HepG2 (cell line): ENCODE measurements around the gene SIGLEC1. TPM values are rescaled to one million over a fixed set of nuclear protein-coding genes. Genes with fewer than 3 reads are reported as not detected.

Experiments used
- BHLHE40 ChIP-seq: IDR thresholded peaks from 2 replicates; pipeline ENCODE4 v1.6.1; 2011; ENCODE audit warnings: low read length, improper control_type of control experiment
- CCDC6 ChIP-seq: sonication (generic); formaldehyde crosslinking; IDR thresholded peaks from 2 replicates; pipeline ENCODE4 v1.8.1; 2022; ENCODE audit warnings: mild to moderate bottlenecking, missing genetic modification reagents, moderate library complexity
- CREM ChIP-seq, 2 experiments: sonication (generic) in 1 of 2; formaldehyde crosslinking in 1 of 2; IDR thresholded peaks; 2 replicates each; pipeline versions ENCODE4 v1.4.0 to v1.6.1; 2016 to 2020; ENCODE audit warnings: antibody characterized with exemption in 1 of 2, mild to moderate bottlenecking in 1 of 2, missing genetic modification reagents in 1 of 2
- DR1 ChIP-seq: sonication (generic); formaldehyde crosslinking; IDR thresholded peaks from 2 replicates; pipeline ENCODE4 v1.8.0; 2021; ENCODE audit warnings: mild to moderate bottlenecking, missing genetic modification reagents, inconsistent platforms
- EZH2 ChIP-seq: conservative IDR thresholded peaks from 2 replicates; pipeline ENCODE4 v1.6.1; 2012; ENCODE audit warnings: mild to moderate bottlenecking, low read depth, low read length, moderate library complexity
- JARID2 ChIP-seq: sonication (generic); formaldehyde crosslinking; IDR thresholded peaks from 2 replicates; pipeline ENCODE4 v1.8.1; 2023; ENCODE audit warnings: missing genetic modification reagents, inconsistent platforms; ENCODE audit not compliant: insufficient replicate concordance
- MAFF ChIP-seq: IDR thresholded peaks from 2 replicates; pipeline ENCODE4 v1.6.1; 2011; ENCODE audit warnings: low read depth, low read length, improper control_type of control experiment
- MTF2 ChIP-seq: sonication (generic); formaldehyde crosslinking; IDR thresholded peaks from 2 replicates; pipeline ENCODE4 v1.5.0; 2020; ENCODE audit warnings: missing genetic modification reagents, borderline replicate concordance
- PLRG1 ChIP-seq: fragments of 450-650 bp; conservative IDR thresholded peaks from 2 replicates; pipeline ENCODE4 v1.6.1; 2016
- SETDB1 ChIP-seq: sonication (generic); formaldehyde crosslinking; IDR thresholded peaks from 2 replicates; pipeline ENCODE4 v1.5.1; 2020; ENCODE audit warnings: missing genetic modification reagents, mild to moderate bottlenecking, borderline replicate concordance
- XBP1 ChIP-seq: sonication (generic); formaldehyde crosslinking; IDR thresholded peaks from 2 replicates; pipeline ENCODE4 v1.5.0; 2020; ENCODE audit warnings: missing genetic modification reagents
- ZKSCAN5 ChIP-seq: sonication (generic); formaldehyde crosslinking; IDR thresholded peaks from 2 replicates; pipeline ENCODE4 v1.5.1; 2020; ENCODE audit warnings: mild to moderate bottlenecking, missing genetic modification reagents
- ZNF354B ChIP-seq: sonication (generic); formaldehyde crosslinking; IDR thresholded peaks from 2 replicates; pipeline ENCODE4 v1.8.0; 2022; ENCODE audit warnings: mild to moderate bottlenecking, missing genetic modification reagents
- polyA plus RNA-seq, 8 experiments: library from polyadenylated mRNA; depleted of rRNA in 3 of 8; stranded (reverse) in 7 of 8; unstranded in 1 of 8; fragments of >200 nt; fragmentation: Illumina TruSeq in 4 of 8; extraction: Trizol in 4 of 8; gene quantifications; 2 replicates each; pipeline versions ENCODE4 v1.2.1 to v1.2.3, GENCODE V29; 2011 to 2016; ENCODE audit warnings: low read depth in 4 of 8, missing spikeins in 1 of 8, mixed read lengths in 1 of 8; ENCODE audit not compliant: insufficient read depth in 1 of 8
- total RNA-seq, 5 experiments: library from RNA; depleted of rRNA; stranded (reverse); fragments of >200 nt; fragmentation: Illumina TruSeq; extraction: Trizol; gene quantifications; 2 replicates each; pipeline ENCODE4 v1.2.3, GENCODE V29; 2016; ENCODE audit warnings: low read depth in 1 of 5
- TF ChIP-seq, protein P1 (sequence below): IDR thresholded peaks from 2 replicates; pipeline ENCODE4 v1.6.1; 2016; ENCODE audit warnings: low read depth, missing genetic modification reagents, missing compliant biosample characterization
- TF ChIP-seq, protein P2 (sequence below): sonication (generic); formaldehyde crosslinking; IDR thresholded peaks from 2 replicates; pipeline ENCODE4 v1.8.0; 2022; ENCODE audit warnings: missing genetic modification reagents, low read depth, mild to moderate bottlenecking, borderline replicate concordance
- TF ChIP-seq, protein P3 (sequence below): sonication (generic); formaldehyde crosslinking; IDR thresholded peaks from 2 replicates; pipeline ENCODE4 v1.5.0; 2020; ENCODE audit warnings: missing genetic modification reagents, mild to moderate bottlenecking, borderline replicate concordance
- TF ChIP-seq, protein P4 (sequence below): sonication (generic); formaldehyde crosslinking; IDR thresholded peaks from 2 replicates; pipeline ENCODE4 v1.4.0; 2020; ENCODE audit warnings: missing genetic modification reagents

The SIGLEC1 gene
- total and polyA plus RNA-seq, 2 of the 13 experiments (the other 11 are each of a cell fraction or from before 2014, with no cell fraction given), result 0.01 TPM; not detected in 1

DNA sequence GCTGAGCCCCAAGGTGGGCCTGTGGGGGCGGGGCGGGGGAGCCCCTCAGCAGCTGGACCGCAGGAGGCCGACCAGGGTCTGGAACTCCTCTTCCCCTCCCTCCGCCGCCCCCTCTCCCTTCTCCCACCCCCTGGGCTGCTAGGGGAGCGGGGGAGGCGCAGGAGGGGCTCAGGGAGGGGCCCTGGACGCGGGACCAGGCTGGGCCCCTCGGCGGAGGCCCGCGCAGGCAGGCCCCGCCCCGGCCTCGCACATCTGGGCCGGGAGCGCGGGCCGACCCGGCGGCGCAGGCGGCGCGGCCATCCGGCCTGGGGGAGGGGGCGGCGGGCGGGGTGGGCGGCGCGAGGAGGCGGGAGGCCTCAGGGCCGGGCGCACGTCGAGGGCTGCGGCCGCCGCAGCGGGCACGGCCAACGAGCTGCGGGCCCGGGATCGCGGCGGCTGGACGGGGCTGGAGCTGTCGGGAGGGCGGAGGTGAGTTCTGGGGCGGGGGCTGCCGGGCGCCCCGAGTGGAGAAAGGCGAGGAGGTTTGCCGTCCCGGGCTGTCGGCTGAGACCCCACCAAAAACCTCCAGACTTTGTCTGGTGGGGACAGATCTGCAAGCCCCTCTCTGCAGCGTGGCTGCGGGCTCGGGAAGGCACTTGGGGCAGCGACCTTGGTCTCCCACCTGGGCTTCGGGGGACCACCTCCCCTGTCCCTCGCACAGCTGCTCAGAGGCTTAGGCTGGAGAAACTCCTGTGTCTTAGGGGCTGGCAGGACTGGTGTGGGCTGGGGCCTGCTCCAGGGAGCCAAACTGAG is 20.1 kb upstream of the SIGLEC1 start, which contains the start of gene HSPA12B (continued):
- TF ChIP-seq SETDB1 (CRISPR knock-in tag) (no peak), BHLHE40 (no peak), CCDC6 (CRISPR knock-in tag) (no peak), JARID2 (CRISPR knock-in tag) (no peak), ZNF354B (CRISPR knock-in tag) (no peak), CREM (IDR thresholded peaks at IDR 0.05) (no peak), CREM (CRISPR knock-in tag; IDR thresholded peaks at IDR 0.05) (0 out of 2 replicates have a peak, but pooled peaks have one; percentile 2), DR1 (CRISPR knock-in tag) (no peak), MAFF (no peak), PLRG1 (no peak), MTF2 (CRISPR knock-in tag) (0 out of 2 replicates have a peak, but pooled peaks have one; percentile 31), ZKSCAN5 (CRISPR knock-in tag) (no peak), EZH2 (peak; percentile 82), XBP1 (CRISPR knock-in tag) (no peak)
- TF ChIP-seq, protein P1, sequence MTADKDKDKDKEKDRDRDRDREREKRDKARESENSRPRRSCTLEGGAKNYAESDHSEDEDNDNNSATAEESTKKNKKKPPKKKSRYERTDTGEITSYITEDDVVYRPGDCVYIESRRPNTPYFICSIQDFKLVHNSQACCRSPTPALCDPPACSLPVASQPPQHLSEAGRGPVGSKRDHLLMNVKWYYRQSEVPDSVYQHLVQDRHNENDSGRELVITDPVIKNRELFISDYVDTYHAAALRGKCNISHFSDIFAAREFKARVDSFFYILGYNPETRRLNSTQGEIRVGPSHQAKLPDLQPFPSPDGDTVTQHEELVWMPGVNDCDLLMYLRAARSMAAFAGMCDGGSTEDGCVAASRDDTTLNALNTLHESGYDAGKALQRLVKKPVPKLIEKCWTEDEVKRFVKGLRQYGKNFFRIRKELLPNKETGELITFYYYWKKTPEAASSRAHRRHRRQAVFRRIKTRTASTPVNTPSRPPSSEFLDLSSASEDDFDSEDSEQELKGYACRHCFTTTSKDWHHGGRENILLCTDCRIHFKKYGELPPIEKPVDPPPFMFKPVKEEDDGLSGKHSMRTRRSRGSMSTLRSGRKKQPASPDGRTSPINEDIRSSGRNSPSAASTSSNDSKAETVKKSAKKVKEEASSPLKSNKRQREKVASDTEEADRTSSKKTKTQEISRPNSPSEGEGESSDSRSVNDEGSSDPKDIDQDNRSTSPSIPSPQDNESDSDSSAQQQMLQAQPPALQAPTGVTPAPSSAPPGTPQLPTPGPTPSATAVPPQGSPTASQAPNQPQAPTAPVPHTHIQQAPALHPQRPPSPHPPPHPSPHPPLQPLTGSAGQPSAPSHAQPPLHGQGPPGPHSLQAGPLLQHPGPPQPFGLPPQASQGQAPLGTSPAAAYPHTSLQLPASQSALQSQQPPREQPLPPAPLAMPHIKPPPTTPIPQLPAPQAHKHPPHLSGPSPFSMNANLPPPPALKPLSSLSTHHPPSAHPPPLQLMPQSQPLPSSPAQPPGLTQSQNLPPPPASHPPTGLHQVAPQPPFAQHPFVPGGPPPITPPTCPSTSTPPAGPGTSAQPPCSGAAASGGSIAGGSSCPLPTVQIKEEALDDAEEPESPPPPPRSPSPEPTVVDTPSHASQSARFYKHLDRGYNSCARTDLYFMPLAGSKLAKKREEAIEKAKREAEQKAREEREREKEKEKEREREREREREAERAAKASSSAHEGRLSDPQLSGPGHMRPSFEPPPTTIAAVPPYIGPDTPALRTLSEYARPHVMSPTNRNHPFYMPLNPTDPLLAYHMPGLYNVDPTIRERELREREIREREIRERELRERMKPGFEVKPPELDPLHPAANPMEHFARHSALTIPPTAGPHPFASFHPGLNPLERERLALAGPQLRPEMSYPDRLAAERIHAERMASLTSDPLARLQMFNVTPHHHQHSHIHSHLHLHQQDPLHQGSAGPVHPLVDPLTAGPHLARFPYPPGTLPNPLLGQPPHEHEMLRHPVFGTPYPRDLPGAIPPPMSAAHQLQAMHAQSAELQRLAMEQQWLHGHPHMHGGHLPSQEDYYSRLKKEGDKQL (CRISPR knock-in tag), result no peak
- TF ChIP-seq, protein P2, sequence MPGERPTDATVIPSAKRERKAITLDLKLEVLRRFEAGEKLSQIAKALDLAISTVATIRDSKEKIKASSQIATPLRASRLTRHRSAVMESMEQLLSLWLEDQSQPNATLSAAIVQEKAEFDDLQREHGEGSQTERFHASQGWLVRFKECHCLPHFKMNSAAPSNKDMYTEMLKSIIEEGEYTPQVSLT, result no peak
- TF ChIP-seq, protein P3, sequence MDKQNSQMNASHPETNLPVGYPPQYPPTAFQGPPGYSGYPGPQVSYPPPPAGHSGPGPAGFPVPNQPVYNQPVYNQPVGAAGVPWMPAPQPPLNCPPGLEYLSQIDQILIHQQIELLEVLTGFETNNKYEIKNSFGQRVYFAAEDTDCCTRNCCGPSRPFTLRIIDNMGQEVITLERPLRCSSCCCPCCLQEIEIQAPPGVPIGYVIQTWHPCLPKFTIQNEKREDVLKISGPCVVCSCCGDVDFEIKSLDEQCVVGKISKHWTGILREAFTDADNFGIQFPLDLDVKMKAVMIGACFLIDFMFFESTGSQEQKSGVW, result no peak
- TF ChIP-seq, protein P4, sequence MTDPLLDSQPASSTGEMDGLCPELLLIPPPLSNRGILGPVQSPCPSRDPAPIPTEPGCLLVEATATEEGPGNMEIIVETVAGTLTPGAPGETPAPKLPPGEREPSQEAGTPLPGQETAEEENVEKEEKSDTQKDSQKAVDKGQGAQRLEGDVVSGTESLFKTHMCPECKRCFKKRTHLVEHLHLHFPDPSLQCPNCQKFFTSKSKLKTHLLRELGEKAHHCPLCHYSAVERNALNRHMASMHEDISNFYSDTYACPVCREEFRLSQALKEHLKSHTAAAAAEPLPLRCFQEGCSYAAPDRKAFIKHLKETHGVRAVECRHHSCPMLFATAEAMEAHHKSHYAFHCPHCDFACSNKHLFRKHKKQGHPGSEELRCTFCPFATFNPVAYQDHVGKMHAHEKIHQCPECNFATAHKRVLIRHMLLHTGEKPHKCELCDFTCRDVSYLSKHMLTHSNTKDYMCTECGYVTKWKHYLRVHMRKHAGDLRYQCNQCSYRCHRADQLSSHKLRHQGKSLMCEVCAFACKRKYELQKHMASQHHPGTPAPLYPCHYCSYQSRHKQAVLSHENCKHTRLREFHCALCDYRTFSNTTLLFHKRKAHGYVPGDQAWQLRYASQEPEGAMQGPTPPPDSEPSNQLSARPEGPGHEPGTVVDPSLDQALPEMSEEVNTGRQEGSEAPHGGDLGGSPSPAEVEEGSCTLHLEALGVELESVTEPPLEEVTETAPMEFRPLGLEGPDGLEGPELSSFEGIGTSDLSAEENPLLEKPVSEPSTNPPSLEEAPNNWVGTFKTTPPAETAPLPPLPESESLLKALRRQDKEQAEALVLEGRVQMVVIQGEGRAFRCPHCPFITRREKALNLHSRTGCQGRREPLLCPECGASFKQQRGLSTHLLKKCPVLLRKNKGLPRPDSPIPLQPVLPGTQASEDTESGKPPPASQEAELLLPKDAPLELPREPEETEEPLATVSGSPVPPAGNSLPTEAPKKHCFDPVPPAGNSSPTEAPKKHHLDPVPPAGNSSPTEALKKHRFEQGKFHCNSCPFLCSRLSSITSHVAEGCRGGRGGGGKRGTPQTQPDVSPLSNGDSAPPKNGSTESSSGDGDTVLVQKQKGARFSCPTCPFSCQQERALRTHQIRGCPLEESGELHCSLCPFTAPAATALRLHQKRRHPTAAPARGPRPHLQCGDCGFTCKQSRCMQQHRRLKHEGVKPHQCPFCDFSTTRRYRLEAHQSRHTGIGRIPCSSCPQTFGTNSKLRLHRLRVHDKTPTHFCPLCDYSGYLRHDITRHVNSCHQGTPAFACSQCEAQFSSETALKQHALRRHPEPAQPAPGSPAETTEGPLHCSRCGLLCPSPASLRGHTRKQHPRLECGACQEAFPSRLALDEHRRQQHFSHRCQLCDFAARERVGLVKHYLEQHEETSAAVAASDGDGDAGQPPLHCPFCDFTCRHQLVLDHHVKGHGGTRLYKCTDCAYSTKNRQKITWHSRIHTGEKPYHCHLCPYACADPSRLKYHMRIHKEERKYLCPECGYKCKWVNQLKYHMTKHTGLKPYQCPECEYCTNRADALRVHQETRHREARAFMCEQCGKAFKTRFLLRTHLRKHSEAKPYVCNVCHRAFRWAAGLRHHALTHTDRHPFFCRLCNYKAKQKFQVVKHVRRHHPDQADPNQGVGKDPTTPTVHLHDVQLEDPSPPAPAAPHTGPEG (CRISPR knock-in tag), result no peak
